Spleen (tissue), 7 donors: ENCODE results near the gene KRT31.
"Not testable (repeated sequence)": the region's sequence is repeated elsewhere in the genome, so short reads cannot be mapped to it uniquely, and the experiment has no call there.

ENCODE experiments used
- POLR2A ChIP-seq, 3 donors: fragments of 450-650 bp; IDR thresholded peaks; one replicate each; pipeline ENCODE4 v1.5.1; 2017; ENCODE audit warnings: antibody characterized with exemption in 3 of 3, mild to moderate bottlenecking in 1 of 3
- POLR2AphosphoS5 ChIP-seq, 3 donors: sonication (generic); formaldehyde crosslinking; IDR thresholded peaks; one replicate each; pipeline ENCODE4 v1.5.1; 2017; ENCODE audit warnings: antibody characterized with exemption in 3 of 3
- TF ChIP-seq, protein P1 (sequence below), 11 experiments: fragments of 200-600 bp in 7 of 11; fragments of 450-650 bp in 4 of 11; sonication (generic) in 4 of 11; IDR thresholded peaks in 8 of 11; conservative IDR thresholded peaks in 3 of 11; 1 replicate in 7 of 11; 2 replicates in 4 of 11; pipeline versions ENCODE4 v1.4.0 to v1.8.0; 2016 to 2021; ENCODE audit warnings: antibody characterized with exemption in 11 of 11, inconsistent platforms in 4 of 11, mild to moderate bottlenecking in 1 of 11
- donor health status: DM: no; HTN: no; CAD: no; lungs with moderate emphysema.
- donor health status: DM: no; HTN: no; CAD: no.
- donor health status: DM: no; HTN: no; CAD: no.

DNA sequence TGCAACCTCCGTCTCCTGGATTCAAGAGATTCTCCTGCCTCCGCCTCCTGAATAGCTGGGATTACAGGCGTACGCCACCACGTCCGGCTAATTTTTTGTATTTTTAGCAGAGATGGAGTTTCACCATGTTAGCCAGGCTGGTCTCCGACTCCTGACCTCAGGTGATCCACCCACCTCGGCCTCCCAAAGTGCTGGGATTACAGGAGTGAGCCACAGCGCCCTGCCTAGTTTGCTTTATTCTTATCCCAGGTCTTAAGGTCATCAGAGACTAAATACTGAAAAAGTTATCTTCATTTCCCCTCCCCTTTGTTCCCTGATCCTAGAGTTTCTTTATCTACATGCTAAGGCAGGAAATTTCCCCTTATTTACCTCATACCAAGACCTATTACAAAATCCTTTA is 33.0 kb upstream of the KRT31 start:
- TF ChIP-seq, protein P1, sequence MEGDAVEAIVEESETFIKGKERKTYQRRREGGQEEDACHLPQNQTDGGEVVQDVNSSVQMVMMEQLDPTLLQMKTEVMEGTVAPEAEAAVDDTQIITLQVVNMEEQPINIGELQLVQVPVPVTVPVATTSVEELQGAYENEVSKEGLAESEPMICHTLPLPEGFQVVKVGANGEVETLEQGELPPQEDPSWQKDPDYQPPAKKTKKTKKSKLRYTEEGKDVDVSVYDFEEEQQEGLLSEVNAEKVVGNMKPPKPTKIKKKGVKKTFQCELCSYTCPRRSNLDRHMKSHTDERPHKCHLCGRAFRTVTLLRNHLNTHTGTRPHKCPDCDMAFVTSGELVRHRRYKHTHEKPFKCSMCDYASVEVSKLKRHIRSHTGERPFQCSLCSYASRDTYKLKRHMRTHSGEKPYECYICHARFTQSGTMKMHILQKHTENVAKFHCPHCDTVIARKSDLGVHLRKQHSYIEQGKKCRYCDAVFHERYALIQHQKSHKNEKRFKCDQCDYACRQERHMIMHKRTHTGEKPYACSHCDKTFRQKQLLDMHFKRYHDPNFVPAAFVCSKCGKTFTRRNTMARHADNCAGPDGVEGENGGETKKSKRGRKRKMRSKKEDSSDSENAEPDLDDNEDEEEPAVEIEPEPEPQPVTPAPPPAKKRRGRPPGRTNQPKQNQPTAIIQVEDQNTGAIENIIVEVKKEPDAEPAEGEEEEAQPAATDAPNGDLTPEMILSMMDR (IDR thresholded peaks at IDR 0.05 in 8 of 11, conservative IDR thresholded peaks at IDR 0.05 in 3 of 11): not testable (repeated sequence)
- not testable (repeated sequence) for TF ChIP-seq POLR2A, POLR2AphosphoS5 (IDR thresholded peaks at IDR 0.05)
